Transverse colon (tissue), 4 donors: ENCODE results near the gene ZNF580. TPM values are rescaled to one million over a fixed set of nuclear protein-coding genes. Genes with fewer than 3 reads are reported as not detected.
A peak's percentile ranks its signal among the peaks of the same experiment; 100 is the strongest.

Source experiments
- DNase-seq: peaks from one replicate; pipeline ENCODE4 v3.0.0-alpha.2; 2019
- H3K27ac ChIP-seq, 4 donors: fragments of 200-600 bp; sonication (generic); 2 replicates each; pipeline ENCODE4 v1.5.1; 2016 to 2018; ENCODE audit warnings: inconsistent platforms in 4 of 4
- H3K27me3 ChIP-seq: fragments of 200-600 bp; sonication (generic); 2 replicates; pipeline ENCODE4 v1.5.1; 2017; ENCODE audit warnings: inconsistent platforms
- H3K36me3 ChIP-seq, 4 donors: fragments of 200-600 bp; sonication (generic); 2 replicates each; pipeline ENCODE4 v1.5.1; 2017 to 2019; ENCODE audit warnings: inconsistent platforms in 4 of 4
- H3K4me1 ChIP-seq, 4 donors: fragments of 200-600 bp; sonication (generic); 2 replicates each; pipeline ENCODE4 v1.5.1; 2017 to 2020; ENCODE audit warnings: inconsistent platforms in 4 of 4
- H3K4me3 ChIP-seq, 4 donors: fragments of 200-600 bp; sonication (generic); 1 replicate in 1 of 4; 2 replicates in 3 of 4; pipeline versions ENCODE4 v1.5.1 to v1.6.1; 2017 to 2019; ENCODE audit warnings: inconsistent platforms in 4 of 4
- H3K9me3 ChIP-seq, 2 donors: fragments of 200-600 bp; sonication (generic); 2 replicates each; pipeline ENCODE4 v1.5.1; 2017 to 2019; ENCODE audit warnings: inconsistent platforms in 2 of 2
- CTCF ChIP-seq, 5 experiments: fragments of 200-600 bp in 3 of 5; fragments of 450-650 bp in 2 of 5; sonication (generic) in 3 of 5; IDR thresholded peaks; 1 replicate in 2 of 5; 2 replicates in 3 of 5; pipeline ENCODE4 v1.5.1; 2016 to 2017; ENCODE audit warnings: antibody characterized with exemption in 5 of 5, inconsistent platforms in 3 of 5, mild to moderate bottlenecking in 2 of 5, moderate library complexity in 1 of 5
- EP300 ChIP-seq: sonication (generic); formaldehyde crosslinking; IDR thresholded peaks from one replicate; pipeline ENCODE4 v1.6.1; 2017; ENCODE audit warnings: antibody characterized with exemption, low read depth
- POLR2A ChIP-seq: fragments of 450-650 bp; IDR thresholded peaks from one replicate; pipeline ENCODE4 v1.6.1; 2016; ENCODE audit warnings: antibody characterized with exemption, mild to moderate bottlenecking, moderate library complexity
- POLR2AphosphoS5 ChIP-seq, 3 donors: sonication (generic); formaldehyde crosslinking; IDR thresholded peaks; one replicate each; pipeline ENCODE4 v1.6.1; 2016; ENCODE audit warnings: antibody characterized with exemption in 3 of 3
- WGBS, 2 donors: methylation state at CpG; one replicate each; pipeline ENCODE4 v1.1.5; 2018; ENCODE audit warnings: low coverage in 1 of 2; 5-methylcytosine and 5-hydroxymethylcytosine counted together
- in situ Hi-C, 4 donors: fragments of 200-750 bp; cut with MboI; loops; one replicate each; pipeline versions ENCODE4 v1.15.0 to v1.15.1; 2017; ENCODE audit warnings: low sequenced_read_pairs in 3 of 4, low pct_ligation_motif_present in 1 of 4, low pct_unique_long_range_greater_than_20kb in 1 of 4
- intact Hi-C: fragments of 100-400 bp; cut with DNase I; formaldehyde crosslinking; loops from one replicate; pipeline ENCODE4 v1.15.1; 2023; ENCODE audit warnings: low total_unique reads
- total RNA-seq, 4 donors: library from RNA; depleted of rRNA; stranded (reverse); fragments of >200 nt; gene quantifications; one replicate each; pipeline ENCODE4 v1.1.0, GENCODE V29; 2016

ZNF580 gene
- total RNA-seq, 4 donors from 2014 or later = 15.2 to 154 (median 25.7) TPM

DNA sequence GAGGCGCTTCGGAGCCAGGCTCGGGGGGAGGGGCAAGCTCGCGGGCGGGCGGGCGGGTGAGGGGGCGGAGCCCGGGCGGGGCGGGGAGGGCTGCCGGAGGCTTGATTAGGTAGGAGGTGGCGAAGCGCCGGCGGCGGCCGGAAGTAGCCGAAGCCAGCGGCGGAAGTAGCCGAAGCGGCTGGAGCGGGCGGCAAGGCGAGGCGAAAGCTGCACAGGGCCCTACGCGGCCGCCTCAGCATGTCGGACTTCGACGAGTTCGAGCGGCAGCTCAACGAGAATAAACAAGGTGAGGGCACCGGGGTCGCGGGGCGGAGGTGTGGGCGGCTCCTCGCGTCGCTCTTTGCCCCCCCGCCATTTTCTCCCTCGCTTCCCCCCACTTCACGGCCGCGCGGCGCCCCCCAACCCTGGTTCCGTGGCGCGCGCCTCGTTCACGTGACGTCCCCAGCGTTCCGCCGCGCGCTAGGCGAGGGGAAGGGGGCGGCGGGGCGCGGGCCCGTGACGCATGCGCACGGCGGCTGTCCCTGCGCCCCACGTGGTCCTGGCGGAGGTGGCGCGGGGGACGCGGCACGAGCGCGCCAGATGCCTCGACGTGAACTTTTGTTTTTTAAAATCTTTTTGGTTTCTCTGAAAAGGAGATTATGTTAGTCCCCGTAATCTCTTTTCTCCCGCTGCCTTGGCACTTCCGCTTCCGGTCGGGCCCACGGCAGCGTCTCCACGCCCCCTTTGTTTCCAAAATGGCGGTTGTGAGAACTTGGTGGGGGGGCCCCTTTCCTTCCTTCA is 14.3 kb downstream of the ZNF580 start, which contains the start of gene U2AF2:
Gene U2AF2 (plus strand): TSS at position 168 of the 780 bp plus-strand sequence. CDS start 70 bp downstream, at position 238.
- Histone ChIP-seq H3K9me3 (no peaks in the 10 kb centered on the region), H3K4me3 (peak within 1 kb of the TSS; percentile 66 to 96 (median 92)), H3K27me3 (no peaks in the 10 kb centered on the region), H3K4me1 (peaks cover 32 to 49% (median 41%) of the 10 kb centered on the region in 4 donors), H3K36me3 (no peaks in the 10 kb centered on the region), H3K27ac (peak within 1 kb of the TSS; percentile 93 to 100 (median 99))
- TF ChIP-seq POLR2A (peak; percentile 72), CTCF (IDR thresholded peaks at IDR 0.05) (no peak), POLR2AphosphoS5 (IDR thresholded peaks at IDR 0.05) (peak; percentile 58 to 87 (median 73))
- in situ Hi-C loops (no loop called here), intact Hi-C loops (loop anchor here (10.0 kb wide), 1 partner anchor 270 kb away; the partner anchor contains the start of genes RPL28 and TMEM238)
- 0% methylated on average over 65 of the region's 95 CpGs; no CpG with 5 or more reads in 1 of the 2 donors for WGBS, 2 donors
- peak; percentile 97 for DNase-seq

- in situ Hi-C loops = no loop called here
- H3K36me3 ChIP-seq = peaks cover 0 to 6% (median 0%) of the 10 kb centered on the region in 4 donors
- DNase-seq = no peak
- H3K27me3 ChIP-seq = no peaks in the 10 kb centered on the region
- H3K4me3 ChIP-seq = peak overlapping the region; percentile 66 to 96 (median 92)
- peak overlapping the region; percentile 93 to 100 (median 99) for H3K27ac ChIP-seq
- intact Hi-C loops = loop anchor here (10.0 kb wide), 1 partner anchor 271 kb away; the partner anchor contains the start of genes RPL28 and TMEM238
- peaks cover 32 to 49% (median 41%) of the 10 kb centered on the region in 4 donors for H3K4me1 ChIP-seq
- TF ChIP-seq CTCF (IDR thresholded peaks at IDR 0.05) = no peak
- TF ChIP-seq POLR2A = no peak
- TF ChIP-seq POLR2AphosphoS5 (IDR thresholded peaks at IDR 0.05) = no peak
- TF ChIP-seq EP300 = no peak
- no peaks in the 10 kb centered on the region for H3K9me3 ChIP-seq
- 0% methylated on average over 1 to 19 of the region's 19 CpGs for WGBS, 2 donors
These were observed 14.8 kb downstream of the ZNF580 start for GRCh38 chr19:55655648-55656040.

- peak overlapping the region in 3 of 4 donors; percentile 66 to 93 (median 92) for H3K4me3 ChIP-seq
- whole genome bisulfite sequencing, 2 donors = 39 to 44% methylated on average over 7 of the region's 7 CpGs
- in situ Hi-C loops (no loop called here), intact Hi-C loops (loop anchor here (10.0 kb wide), 1 partner anchor 272 kb away; the partner anchor contains the start of genes RPL28 and TMEM238)
- peaks cover 32 to 49% (median 41%) of the 10 kb centered on the region in 4 donors for H3K4me1 ChIP-seq
- H3K27me3 ChIP-seq = no peaks in the 10 kb centered on the region
- no peak for DNase-seq
- H3K27ac ChIP-seq = peak overlapping the region in 2 of 4 donors; percentile 9 to 18
- peaks cover 0 to 14% (median 3%) of the 10 kb centered on the region in 4 donors for H3K36me3 ChIP-seq
- H3K9me3 ChIP-seq = no peaks in the 10 kb centered on the region
- TF ChIP-seq POLR2A = no peak
- TF ChIP-seq CTCF (IDR thresholded peaks at IDR 0.05) = no peak
- no peak for TF ChIP-seq EP300
- no peak for TF ChIP-seq POLR2AphosphoS5 (IDR thresholded peaks at IDR 0.05)
These were observed 15.8 kb downstream of the ZNF580 start for GRCh38 chr19:55656552-55656951.
